Neural cell (in vitro differentiated cells): ENCODE data around the gene ZNF281. TPM values are rescaled to one million over a fixed set of nuclear protein-coding genes. Genes with fewer than 3 reads are reported as not detected.

Experiments
- H2AFZ ChIP-seq: fragments of 200-600, 300-800 bp; sonication (generic), shearing (Covaris generic); 2 replicates; pipeline ENCODE4 v1.6.0; 2014; ENCODE audit warnings: low read depth, mild to moderate bottlenecking, antibody characterized with exemption, low read length, moderate library complexity
- H3F3A ChIP-seq: fragments of 200-600 bp; shearing (Covaris generic); 2 replicates; pipeline ENCODE4 v1.6.1; 2016; ENCODE audit warnings: mild to moderate bottlenecking, moderate library complexity, mixed read lengths, antibody characterized with exemption, low read length; ENCODE audit not compliant: insufficient read depth, poor library complexity, severe bottlenecking
- H3K27ac ChIP-seq: fragments of 200-600, 300-800 bp; sonication (generic), shearing (Covaris generic); 2 replicates; pipeline ENCODE4 v1.5.1; 2014; ENCODE audit warnings: mild to moderate bottlenecking, low read length, moderate library complexity
- H3K27me3 ChIP-seq: fragments of 300-800, 200-600 bp; sonication (generic), shearing (Covaris generic); 2 replicates; pipeline ENCODE4 v1.6.0; 2014; ENCODE audit warnings: mild to moderate bottlenecking, low read depth, low read length, moderate library complexity; ENCODE audit not compliant: insufficient read depth
- H3K36me3 ChIP-seq: fragments of 300-800, 200-600 bp; sonication (generic), shearing (Covaris generic); 2 replicates; pipeline ENCODE4 v1.5.1; 2014; ENCODE audit warnings: mild to moderate bottlenecking, antibody characterized with exemption, low read length, moderate library complexity; ENCODE audit not compliant: insufficient read depth
- H3K4me2 ChIP-seq: fragments of 300-800, 200-600 bp; sonication (generic), shearing (Covaris generic); 2 replicates; pipeline ENCODE4 v1.6.0; 2014; ENCODE audit warnings: mild to moderate bottlenecking, low read length
- H3K4me3 ChIP-seq: fragments of 300-800, 200-600 bp; sonication (generic), shearing (Covaris generic); 2 replicates; pipeline ENCODE4 v1.5.1; 2014; ENCODE audit warnings: mild to moderate bottlenecking, low read length, moderate library complexity
- H3K79me2 ChIP-seq: fragments of 200-600 bp; shearing (Covaris generic); replicated peaks from 2 replicates; pipeline ENCODE4 v1.6.0; 2014; ENCODE audit warnings: mild to moderate bottlenecking, low read length, moderate library complexity; ENCODE audit not compliant: insufficient read depth
- H3K9ac ChIP-seq: fragments of 300-800, 200-600 bp; sonication (generic), shearing (Covaris generic); 2 replicates; pipeline ENCODE4 v1.6.1; 2016; ENCODE audit warnings: mild to moderate bottlenecking, low read length, mixed read lengths
- H3K9me2 ChIP-seq: fragments of 200-600 bp; shearing (Covaris generic); 2 replicates; pipeline ENCODE4 v1.6.1; 2016; ENCODE audit warnings: mild to moderate bottlenecking, low read length, mixed read lengths; ENCODE audit not compliant: insufficient read depth
- H3K9me3 ChIP-seq: fragments of 200-600, 300-800 bp; sonication (generic), shearing (Covaris generic); 2 replicates; pipeline ENCODE4 v1.6.1; 2016; ENCODE audit warnings: mild to moderate bottlenecking, mixed run types, low read length, moderate library complexity, mixed read lengths
- H4K20me1 ChIP-seq: fragments of 200-600 bp; shearing (Covaris generic); 2 replicates; pipeline ENCODE4 v1.6.1; 2016; ENCODE audit warnings: mild to moderate bottlenecking, mixed run types; ENCODE audit not compliant: insufficient read depth
- EP300 ChIP-seq: fragments of 450-650 bp; conservative IDR thresholded peaks from 2 replicates; pipeline ENCODE4 v1.6.1; 2014; ENCODE audit warnings: antibody characterized with exemption, mild to moderate bottlenecking, moderate library complexity; ENCODE audit not compliant: poor library complexity, severe bottlenecking
- EZH2 ChIP-seq: fragments of 200-600, 300-800 bp; shearing (Covaris generic), sonication (generic); IDR thresholded peaks from 2 replicates; pipeline ENCODE4 v1.6.1; 2014; ENCODE audit warnings: antibody characterized with exemption, low read length, borderline replicate concordance, mild to moderate bottlenecking; ENCODE audit not compliant: insufficient read depth, poor library complexity, severe bottlenecking
- MXI1 ChIP-seq: fragments of 450-650 bp; conservative IDR thresholded peaks from 2 replicates; pipeline ENCODE4 v1.6.1; 2014; ENCODE audit warnings: antibody characterized with exemption, mild to moderate bottlenecking; ENCODE audit not compliant: poor library complexity, severe bottlenecking
- POLR2AphosphoS5 ChIP-seq: IDR thresholded peaks from 2 replicates; pipeline ENCODE4 v1.6.1; 2012
- RAD21 ChIP-seq: fragments of 450-650 bp; conservative IDR thresholded peaks from 2 replicates; pipeline ENCODE4 v1.6.1; 2014; ENCODE audit warnings: antibody characterized with exemption, mild to moderate bottlenecking, moderate library complexity
- SMC3 ChIP-seq: fragments of 450-650 bp; conservative IDR thresholded peaks from 2 replicates; pipeline ENCODE4 v1.6.1; 2014; ENCODE audit warnings: antibody characterized with exemption, mild to moderate bottlenecking, moderate library complexity; ENCODE audit not compliant: poor library complexity
- TAF1 ChIP-seq: IDR thresholded peaks from 2 replicates; pipeline ENCODE4 v1.6.1; 2012; ENCODE audit warnings: low read depth
- polyA plus RNA-seq: library from polyadenylated mRNA; depleted of rRNA; stranded (reverse); fragments of >200 nt; gene quantifications from 2 replicates; pipeline ENCODE4 v1.2.3, GENCODE V29; 2014
- TF ChIP-seq, protein P1 (sequence below): IDR thresholded peaks from 2 replicates; pipeline ENCODE4 v1.6.1; 2012; ENCODE audit warnings: borderline replicate concordance
- TF ChIP-seq, protein P2 (sequence below): fragments of 450-650 bp; IDR thresholded peaks from 2 replicates; pipeline ENCODE4 v1.5.1; 2014; ENCODE audit warnings: antibody characterized with exemption, mild to moderate bottlenecking, moderate library complexity; ENCODE audit not compliant: poor library complexity, severe bottlenecking

ZNF281 gene
- polyA plus RNA-seq, 1 donor from 2014 or later: 23.9 TPM

DNA sequence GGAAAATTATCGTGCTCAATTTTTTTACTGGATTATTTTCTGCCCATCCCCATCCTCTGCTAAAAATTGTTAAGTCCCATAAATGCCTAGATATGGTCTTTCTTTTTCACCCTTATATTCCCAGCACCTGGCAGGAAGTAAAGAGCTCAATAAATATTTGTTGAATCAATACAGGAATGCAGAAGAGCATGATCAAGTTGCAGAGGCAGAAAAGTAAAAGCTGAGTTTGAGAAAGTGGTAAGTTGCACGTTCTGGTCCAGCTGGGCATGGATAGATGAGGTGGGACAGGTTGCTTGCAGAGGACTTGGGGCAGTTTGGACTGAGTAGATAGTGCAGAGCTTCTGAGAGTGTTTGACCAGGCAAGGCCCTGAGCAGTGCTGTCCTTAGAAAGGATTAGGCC lies 40.1 kb downstream of the ZNF281 start:
- H3K4me2 ChIP-seq: no peak overlapping the region
- no peak overlapping the region for H3K9ac ChIP-seq
- H3K9me2 ChIP-seq: no peaks in the 10 kb centered on the region
- H3K79me2 ChIP-seq: no peaks in the 10 kb centered on the region
- no peak overlapping the region for H3K27ac ChIP-seq
- H3K9me3 ChIP-seq: no peaks in the 10 kb centered on the region
- H3F3A ChIP-seq: no peaks in the 10 kb centered on the region
- no peaks in the 10 kb centered on the region for H4K20me1 ChIP-seq
- no peak overlapping the region for H2AFZ ChIP-seq
- H3K4me3 ChIP-seq: no peak overlapping the region
- H3K27me3 ChIP-seq: no peaks in the 10 kb centered on the region
- no peaks in the 10 kb centered on the region for H3K36me3 ChIP-seq
- TF ChIP-seq TAF1 (no peak), MXI1 (no peak)

DNA sequence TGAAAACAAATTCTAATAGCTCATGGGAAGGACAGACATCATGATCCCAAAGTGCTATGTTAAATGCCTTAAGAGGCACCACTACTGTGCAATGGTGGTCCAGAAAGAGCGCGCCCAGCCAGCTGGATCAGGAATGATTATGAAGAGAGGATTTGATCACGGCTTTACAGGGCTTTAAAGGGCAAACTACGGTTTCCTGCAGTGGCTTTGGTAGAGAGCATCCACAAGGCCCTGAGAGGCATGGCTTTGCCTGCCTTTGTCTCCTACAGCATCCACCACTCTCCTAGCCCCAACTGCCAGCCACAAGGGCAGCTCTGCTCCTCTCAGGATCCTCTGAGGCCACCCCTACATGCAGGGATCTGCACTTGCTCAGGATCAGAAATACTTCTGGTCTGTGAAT lies 40.7 kb downstream of the ZNF281 start:
- H3K4me3 ChIP-seq: no peak overlapping the region
- H3K9ac ChIP-seq: no peak overlapping the region
- no peaks in the 10 kb centered on the region for H3K36me3 ChIP-seq
- H3F3A ChIP-seq: no peaks in the 10 kb centered on the region
- H3K79me2 ChIP-seq: no peaks in the 10 kb centered on the region
- H4K20me1 ChIP-seq: no peaks in the 10 kb centered on the region
- H3K9me3 ChIP-seq: no peaks in the 10 kb centered on the region
- H2AFZ ChIP-seq: no peak overlapping the region
- H3K27ac ChIP-seq: no peak overlapping the region
- H3K9me2 ChIP-seq: no peaks in the 10 kb centered on the region
- TF ChIP-seq TAF1 (no peak), SMC3 (no peak), EP300 (no peak), MXI1 (no peak), POLR2AphosphoS5 (no peak), RAD21 (no peak), EZH2 (no peak)
- TF ChIP-seq, protein P1, sequence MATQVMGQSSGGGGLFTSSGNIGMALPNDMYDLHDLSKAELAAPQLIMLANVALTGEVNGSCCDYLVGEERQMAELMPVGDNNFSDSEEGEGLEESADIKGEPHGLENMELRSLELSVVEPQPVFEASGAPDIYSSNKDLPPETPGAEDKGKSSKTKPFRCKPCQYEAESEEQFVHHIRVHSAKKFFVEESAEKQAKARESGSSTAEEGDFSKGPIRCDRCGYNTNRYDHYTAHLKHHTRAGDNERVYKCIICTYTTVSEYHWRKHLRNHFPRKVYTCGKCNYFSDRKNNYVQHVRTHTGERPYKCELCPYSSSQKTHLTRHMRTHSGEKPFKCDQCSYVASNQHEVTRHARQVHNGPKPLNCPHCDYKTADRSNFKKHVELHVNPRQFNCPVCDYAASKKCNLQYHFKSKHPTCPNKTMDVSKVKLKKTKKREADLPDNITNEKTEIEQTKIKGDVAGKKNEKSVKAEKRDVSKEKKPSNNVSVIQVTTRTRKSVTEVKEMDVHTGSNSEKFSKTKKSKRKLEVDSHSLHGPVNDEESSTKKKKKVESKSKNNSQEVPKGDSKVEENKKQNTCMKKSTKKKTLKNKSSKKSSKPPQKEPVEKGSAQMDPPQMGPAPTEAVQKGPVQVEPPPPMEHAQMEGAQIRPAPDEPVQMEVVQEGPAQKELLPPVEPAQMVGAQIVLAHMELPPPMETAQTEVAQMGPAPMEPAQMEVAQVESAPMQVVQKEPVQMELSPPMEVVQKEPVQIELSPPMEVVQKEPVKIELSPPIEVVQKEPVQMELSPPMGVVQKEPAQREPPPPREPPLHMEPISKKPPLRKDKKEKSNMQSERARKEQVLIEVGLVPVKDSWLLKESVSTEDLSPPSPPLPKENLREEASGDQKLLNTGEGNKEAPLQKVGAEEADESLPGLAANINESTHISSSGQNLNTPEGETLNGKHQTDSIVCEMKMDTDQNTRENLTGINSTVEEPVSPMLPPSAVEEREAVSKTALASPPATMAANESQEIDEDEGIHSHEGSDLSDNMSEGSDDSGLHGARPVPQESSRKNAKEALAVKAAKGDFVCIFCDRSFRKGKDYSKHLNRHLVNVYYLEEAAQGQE: no peak
- TF ChIP-seq, protein P2, sequence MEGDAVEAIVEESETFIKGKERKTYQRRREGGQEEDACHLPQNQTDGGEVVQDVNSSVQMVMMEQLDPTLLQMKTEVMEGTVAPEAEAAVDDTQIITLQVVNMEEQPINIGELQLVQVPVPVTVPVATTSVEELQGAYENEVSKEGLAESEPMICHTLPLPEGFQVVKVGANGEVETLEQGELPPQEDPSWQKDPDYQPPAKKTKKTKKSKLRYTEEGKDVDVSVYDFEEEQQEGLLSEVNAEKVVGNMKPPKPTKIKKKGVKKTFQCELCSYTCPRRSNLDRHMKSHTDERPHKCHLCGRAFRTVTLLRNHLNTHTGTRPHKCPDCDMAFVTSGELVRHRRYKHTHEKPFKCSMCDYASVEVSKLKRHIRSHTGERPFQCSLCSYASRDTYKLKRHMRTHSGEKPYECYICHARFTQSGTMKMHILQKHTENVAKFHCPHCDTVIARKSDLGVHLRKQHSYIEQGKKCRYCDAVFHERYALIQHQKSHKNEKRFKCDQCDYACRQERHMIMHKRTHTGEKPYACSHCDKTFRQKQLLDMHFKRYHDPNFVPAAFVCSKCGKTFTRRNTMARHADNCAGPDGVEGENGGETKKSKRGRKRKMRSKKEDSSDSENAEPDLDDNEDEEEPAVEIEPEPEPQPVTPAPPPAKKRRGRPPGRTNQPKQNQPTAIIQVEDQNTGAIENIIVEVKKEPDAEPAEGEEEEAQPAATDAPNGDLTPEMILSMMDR: no peak
- no peaks in the 10 kb centered on the region for H3K27me3 ChIP-seq
- no peak overlapping the region for H3K4me2 ChIP-seq

DNA sequence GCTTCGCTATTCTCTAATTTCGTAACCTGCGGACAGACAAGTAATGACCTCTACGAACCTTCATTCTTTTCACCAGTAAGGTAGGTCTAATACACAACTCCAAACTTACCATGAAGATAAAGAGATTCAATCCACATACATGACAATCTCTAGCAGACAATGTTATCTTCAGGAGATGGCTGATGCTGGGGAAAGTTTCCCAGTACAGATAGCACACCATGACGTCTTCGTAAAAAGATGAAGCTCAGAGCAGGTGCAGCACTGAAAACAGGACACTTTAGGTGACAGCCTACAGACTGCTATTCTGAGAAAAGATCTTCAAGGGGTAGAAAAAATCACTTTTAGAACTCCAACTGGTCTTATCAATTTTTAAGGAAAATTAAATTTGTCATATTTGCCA lies 41.3 kb downstream of the ZNF281 start:
- Histone ChIP-seq H3K9me3 (no peaks in the 10 kb centered on the region), H3K27ac (no peak overlapping the region), H3K4me3 (no peak overlapping the region)

More for the DNA sequence above, 41.3 kb downstream of the ZNF281 start:
- H4K20me1 ChIP-seq: no peaks in the 10 kb centered on the region
- no peaks in the 10 kb centered on the region for H3K79me2 ChIP-seq
- H3K9me2 ChIP-seq: no peaks in the 10 kb centered on the region
- no peaks in the 10 kb centered on the region for H3F3A ChIP-seq
- H2AFZ ChIP-seq: no peak overlapping the region
- no peaks in the 10 kb centered on the region for H3K27me3 ChIP-seq
- H3K36me3 ChIP-seq: no peaks in the 10 kb centered on the region
- H3K9ac ChIP-seq: no peak overlapping the region
- H3K4me2 ChIP-seq: no peak overlapping the region
- TF ChIP-seq POLR2AphosphoS5 (no peak), MXI1 (no peak), TAF1 (no peak), RAD21 (no peak), EZH2 (no peak), SMC3 (no peak), EP300 (no peak)
- TF ChIP-seq, protein P2: no peak
- TF ChIP-seq, protein P1: no peak
